ENCODE results near the gene RIGI. TPM values are rescaled to one million over a fixed set of nuclear protein-coding genes. Genes with fewer than 3 reads are reported as not detected.

Gene RIGI
- total RNA-seq, 1 donor from 2014 or later = 19.1 TPM

DNA sequence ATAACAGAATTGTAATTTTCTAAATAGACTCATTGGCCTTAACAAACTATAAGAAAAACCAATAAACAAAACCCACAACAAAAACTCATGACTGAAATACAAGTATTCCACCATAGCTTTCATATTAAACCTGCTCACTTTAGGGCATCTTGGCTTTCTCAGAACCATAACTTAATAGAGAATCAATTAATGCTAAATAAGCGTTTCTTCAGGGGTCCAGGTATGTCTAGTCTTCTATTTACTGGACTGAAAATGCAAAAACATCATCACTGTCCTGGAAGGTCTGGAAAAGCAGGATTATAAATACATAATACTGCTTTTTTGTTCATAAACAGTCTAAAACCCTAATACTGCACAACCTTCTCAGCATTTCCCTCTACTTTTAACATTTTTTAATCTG is 19.9 kb upstream of the RIGI start:
- DNase-seq (ENCODE audit: low spot score in 2 of 2, unreplicated experiment in 2 of 2) = no peak
- Mint-ChIP-seq H3K27ac (no peak overlapping the region), H3K27me3 (ENCODE audit: low read depth) (no peaks in the 10 kb centered on the region), H3K9me3 (no peaks in the 10 kb centered on the region), H3K36me3 (peaks cover 38% of the 10 kb centered on the region), H3K4me3 (no peak overlapping the region), H3K4me1 (peaks cover 18% of the 10 kb centered on the region)
- TF ChIP-seq CTCF (IDR thresholded peaks at IDR 0.05; ENCODE audit: unreplicated experiment) = no peak

GRCh38 chr9:32543047-32543446 is 17.1 kb upstream of the RIGI start:
- H3K27me3 Mint-ChIP-seq (ENCODE audit: low read depth) = no peaks in the 10 kb centered on the region
- H3K9me3 Mint-ChIP-seq = no peaks in the 10 kb centered on the region
- H3K4me3 Mint-ChIP-seq = no peak overlapping the region
- H3K27ac Mint-ChIP-seq = no peak overlapping the region
- DNase-seq (ENCODE audit: low spot score in 2 of 2, unreplicated experiment in 2 of 2) = no peak
- peaks cover 37% of the 10 kb centered on the region for H3K36me3 Mint-ChIP-seq
- TF ChIP-seq CTCF (IDR thresholded peaks at IDR 0.05; ENCODE audit: unreplicated experiment) = no peak
- H3K4me1 Mint-ChIP-seq = no peaks in the 10 kb centered on the region

DNA sequence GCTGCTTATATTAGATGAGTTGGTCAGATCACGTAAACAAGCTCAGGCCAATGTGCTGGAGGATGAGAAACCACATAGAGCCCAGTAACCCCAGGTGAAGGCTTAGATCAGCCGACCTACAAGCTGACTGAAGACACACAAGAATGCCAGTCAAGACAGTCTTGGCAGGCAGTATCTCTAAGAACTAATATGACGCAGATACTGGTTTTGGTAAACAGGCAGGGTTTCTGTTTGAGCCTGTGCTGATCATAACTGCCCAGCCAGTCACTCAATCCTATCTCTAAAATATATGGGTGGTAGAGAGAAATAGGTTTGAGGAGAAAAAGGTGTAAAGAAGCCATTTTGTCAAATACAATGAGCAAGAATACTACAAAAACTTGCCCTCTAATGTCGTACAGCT is 7.8 kb upstream of the RIGI start:
- Mint-ChIP-seq H3K27ac (no peak overlapping the region), H3K4me1 (no peaks in the 10 kb centered on the region), H3K4me3 (no peak overlapping the region), H3K27me3 (ENCODE audit: low read depth) (no peaks in the 10 kb centered on the region), H3K36me3 (peaks cover 26% of the 10 kb centered on the region), H3K9me3 (peaks cover 16% of the 10 kb centered on the region)
- DNase-seq (ENCODE audit: low spot score in 2 of 2, unreplicated experiment in 2 of 2) = no peak
- no peak for TF ChIP-seq CTCF (IDR thresholded peaks at IDR 0.05; ENCODE audit: unreplicated experiment)

DNA sequence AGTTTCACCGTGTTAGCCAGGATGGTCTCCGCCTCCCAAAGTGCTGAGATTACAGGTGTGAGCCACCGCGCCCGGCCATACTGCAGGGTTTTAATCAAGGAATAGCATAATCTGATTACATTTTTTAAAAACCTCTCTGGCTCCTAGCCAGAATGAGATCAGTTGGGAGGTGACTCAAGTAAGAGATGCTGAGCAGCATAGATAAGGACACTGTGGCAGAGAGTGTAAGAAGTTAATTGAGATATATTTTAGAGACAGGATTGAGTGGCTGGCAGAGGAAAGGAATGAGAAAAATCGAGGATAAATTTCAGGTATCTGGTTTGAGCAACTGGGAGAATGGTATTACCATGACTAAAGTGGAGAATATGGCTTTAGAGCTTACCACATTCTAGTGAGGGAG is 7.3 kb upstream of the RIGI start:
- Mint-ChIP-seq H3K27ac (no peak overlapping the region), H3K9me3 (peaks cover 16% of the 10 kb centered on the region), H3K4me1 (no peaks in the 10 kb centered on the region), H3K4me3 (no peak overlapping the region), H3K27me3 (ENCODE audit: low read depth) (no peaks in the 10 kb centered on the region), H3K36me3 (peaks cover 26% of the 10 kb centered on the region)
- no peak for TF ChIP-seq CTCF (IDR thresholded peaks at IDR 0.05; ENCODE audit: unreplicated experiment)
- no peak for DNase-seq (ENCODE audit: low spot score in 2 of 2, unreplicated experiment in 2 of 2)

DNA sequence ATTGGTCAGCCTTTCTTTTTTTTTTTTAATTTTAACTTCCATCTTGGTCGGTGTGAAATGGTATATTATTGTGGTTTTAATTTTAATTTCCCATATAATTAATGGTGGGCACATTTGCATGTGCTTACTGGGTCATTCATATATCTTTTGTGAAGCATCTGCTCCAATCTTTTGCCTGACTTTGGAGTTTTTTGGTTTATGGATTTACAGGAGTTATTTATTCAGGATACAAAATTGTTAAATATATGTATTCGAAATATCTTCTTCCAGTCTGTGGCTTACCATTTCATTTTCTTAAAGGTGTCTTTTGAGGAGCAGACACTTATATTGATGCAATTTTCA is 682 bp upstream of the RIGI start:
- DNase-seq (ENCODE audit: low spot score in 2 of 2, unreplicated experiment in 2 of 2) = no peak
- TF ChIP-seq CTCF (IDR thresholded peaks at IDR 0.05; ENCODE audit: unreplicated experiment) = no peak
- Mint-ChIP-seq H3K27me3 (ENCODE audit: low read depth) (no peaks in the 10 kb centered on the region), H3K4me3 (peak overlapping the region; percentile 82), H3K9me3 (peaks cover 33% of the 10 kb centered on the region), H3K36me3 (peaks cover 38% of the 10 kb centered on the region), H3K4me1 (peaks cover 32% of the 10 kb centered on the region), H3K27ac (peak overlapping the region; percentile 95)

DNA sequence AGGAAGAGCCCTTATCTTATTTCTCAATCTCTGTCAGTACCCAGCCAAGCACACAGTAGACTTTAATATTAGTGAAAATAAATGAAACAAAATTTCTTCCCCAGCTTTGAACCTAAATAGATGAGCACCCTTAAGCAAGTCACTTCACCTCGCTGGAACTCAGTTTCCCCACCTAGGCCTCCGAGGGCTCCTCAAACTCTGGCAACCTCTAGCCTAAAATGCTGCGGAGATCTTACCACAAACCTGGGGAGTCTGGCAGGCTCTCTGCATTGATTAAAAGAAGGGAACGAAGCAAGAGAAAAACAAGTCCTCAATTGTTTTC is 326 bp downstream of the RIGI start:
- DNase-seq (ENCODE audit: low spot score in 2 of 2, unreplicated experiment in 2 of 2) = no peak
- peaks cover 34% of the 10 kb centered on the region for H3K36me3 Mint-ChIP-seq
- H3K4me3 Mint-ChIP-seq = peak overlapping the region; percentile 82
- H3K9me3 Mint-ChIP-seq = peaks cover 30% of the 10 kb centered on the region
- H3K4me1 Mint-ChIP-seq = peaks cover 32% of the 10 kb centered on the region
- no peaks in the 10 kb centered on the region for H3K27me3 Mint-ChIP-seq (ENCODE audit: low read depth)
- H3K27ac Mint-ChIP-seq = peak overlapping the region; percentile 95
- no peak for TF ChIP-seq CTCF (IDR thresholded peaks at IDR 0.05; ENCODE audit: unreplicated experiment)
